Progenitor cell of endocrine pancreas (in vitro differentiated cells): ENCODE results near the gene SLC7A7. TPM values are rescaled to one million over a fixed set of nuclear protein-coding genes. Genes with fewer than 3 reads are reported as not detected.

Experiments
- DNase-seq: peaks from one replicate; pipeline ENCODE4 v3.0.0; 2021; ENCODE audit warnings: low spot score; ENCODE audit not compliant: unreplicated experiment
- H3K27ac Mint-ChIP-seq: 2 replicates; pipeline ENCODE4 v1.8.0; 2021; ENCODE audit warnings: mild to moderate bottlenecking, moderate library complexity, mixed read lengths
- H3K27me3 Mint-ChIP-seq: 2 replicates; pipeline ENCODE4 v1.8.0; 2021; ENCODE audit warnings: mixed read lengths
- H3K36me3 Mint-ChIP-seq: 2 replicates; pipeline ENCODE4 v1.8.0; 2022; ENCODE audit warnings: mixed read lengths; ENCODE audit not compliant: insufficient read depth
- H3K4me1 Mint-ChIP-seq: 2 replicates; pipeline ENCODE4 v1.8.0; 2021; ENCODE audit warnings: low read depth, mixed read lengths
- H3K4me3 Mint-ChIP-seq: 2 replicates; pipeline ENCODE4 v1.8.0; 2021; ENCODE audit warnings: low read depth, mild to moderate bottlenecking, moderate library complexity, mixed read lengths
- H3K9me3 Mint-ChIP-seq: 2 replicates; pipeline ENCODE4 v1.8.0; 2021; ENCODE audit warnings: low read depth, mixed read lengths
- CTCF ChIP-seq: fragments of 200-600 bp; sonication (generic); IDR thresholded peaks from one replicate; pipeline ENCODE4 v1.5.0; 2021; ENCODE audit warnings: antibody characterized with exemption, mild to moderate bottlenecking; ENCODE audit not compliant: unreplicated experiment
- total RNA-seq: library from RNA; stranded (reverse); gene quantifications from 2 replicates; pipeline ENCODE4 v1.2.1, GENCODE V29; 2021

Gene SLC7A7
- total RNA-seq, 1 donor from 2014 or later = 6.7 TPM

DNA sequence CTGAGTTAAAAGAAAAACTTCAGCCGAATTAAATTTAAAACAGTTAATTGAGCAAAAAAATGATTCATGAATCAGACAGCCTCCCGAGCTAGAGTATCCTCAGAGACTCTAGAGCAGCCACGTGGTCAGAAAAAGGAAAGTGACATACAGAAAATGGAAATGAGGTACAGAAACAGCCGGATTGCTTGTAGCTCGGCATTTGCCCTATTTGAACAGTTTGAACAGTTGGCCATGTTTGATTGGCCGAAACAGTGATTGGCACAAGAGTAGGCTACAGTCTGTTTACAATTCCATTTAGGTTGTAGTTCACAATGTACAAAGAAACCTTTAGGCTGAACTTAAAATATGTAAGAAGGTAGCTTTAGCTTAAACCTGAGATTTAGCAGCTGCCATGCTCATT is 61.6 kb downstream of the SLC7A7 start:
- no peak overlapping the region for H3K27ac Mint-ChIP-seq
- H3K4me1 Mint-ChIP-seq = peaks cover 11% of the 10 kb centered on the region
- no peak for TF ChIP-seq CTCF
- H3K27me3 Mint-ChIP-seq = no peaks in the 10 kb centered on the region
- H3K4me3 Mint-ChIP-seq = no peak overlapping the region
- H3K36me3 Mint-ChIP-seq = no peaks in the 10 kb centered on the region
- H3K9me3 Mint-ChIP-seq = no peaks in the 10 kb centered on the region
- DNase-seq = no peak

DNA sequence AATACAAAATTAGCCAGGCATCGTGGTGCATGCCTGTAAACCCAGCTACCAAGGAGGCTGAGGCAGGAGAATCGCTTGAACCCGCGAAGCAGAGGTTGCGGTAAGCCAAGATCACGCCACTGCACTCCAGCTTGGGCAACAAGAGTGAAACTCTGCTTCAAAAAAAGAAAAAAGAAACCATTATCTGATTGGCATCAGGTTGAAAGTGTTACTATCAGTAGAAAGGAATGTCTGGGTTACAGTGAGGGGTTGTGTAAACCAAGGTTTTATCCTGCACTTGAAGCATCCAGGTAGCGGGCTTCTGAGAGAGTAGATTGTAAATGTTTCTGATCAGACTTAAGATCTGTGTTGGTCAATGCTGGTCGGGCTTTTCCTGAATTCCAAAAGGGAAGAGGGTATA is 62.8 kb downstream of the SLC7A7 start:
- Mint-ChIP-seq H3K9me3 (no peaks in the 10 kb centered on the region), H3K4me1 (peaks cover 12% of the 10 kb centered on the region), H3K4me3 (no peak overlapping the region), H3K27me3 (no peaks in the 10 kb centered on the region), H3K36me3 (no peaks in the 10 kb centered on the region), H3K27ac (no peak overlapping the region)
- DNase-seq = no peak
- TF ChIP-seq CTCF = no peak

DNA sequence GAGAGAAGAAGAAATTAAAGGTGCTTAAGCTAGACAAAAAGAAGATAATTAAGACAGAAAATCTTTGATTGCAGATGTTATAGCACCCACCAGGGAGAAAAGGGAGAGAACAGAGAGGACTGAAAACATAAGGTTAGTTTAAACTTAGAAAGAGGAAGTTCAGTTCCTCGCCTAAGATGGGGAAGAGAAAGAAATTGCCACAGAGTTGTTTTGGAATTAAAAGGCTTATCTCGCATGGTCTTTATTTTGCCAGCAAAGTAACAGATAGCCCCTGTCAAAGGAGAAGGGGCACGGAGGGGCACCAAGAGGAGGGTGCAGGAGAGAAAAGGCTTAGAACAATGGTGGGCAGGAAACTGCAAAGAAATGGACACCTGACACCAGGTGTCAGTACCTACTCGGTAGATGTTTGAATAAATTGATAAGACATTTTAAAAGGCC is 66.6 kb downstream of the SLC7A7 start:
- no peaks in the 10 kb centered on the region for H3K27me3 Mint-ChIP-seq
- H3K4me3 Mint-ChIP-seq = no peak overlapping the region
- no peak for DNase-seq
- peaks cover 12% of the 10 kb centered on the region for H3K4me1 Mint-ChIP-seq
- no peak for TF ChIP-seq CTCF
- no peaks in the 10 kb centered on the region for H3K36me3 Mint-ChIP-seq
- H3K27ac Mint-ChIP-seq = no peak overlapping the region
- H3K9me3 Mint-ChIP-seq = no peaks in the 10 kb centered on the region

DNA sequence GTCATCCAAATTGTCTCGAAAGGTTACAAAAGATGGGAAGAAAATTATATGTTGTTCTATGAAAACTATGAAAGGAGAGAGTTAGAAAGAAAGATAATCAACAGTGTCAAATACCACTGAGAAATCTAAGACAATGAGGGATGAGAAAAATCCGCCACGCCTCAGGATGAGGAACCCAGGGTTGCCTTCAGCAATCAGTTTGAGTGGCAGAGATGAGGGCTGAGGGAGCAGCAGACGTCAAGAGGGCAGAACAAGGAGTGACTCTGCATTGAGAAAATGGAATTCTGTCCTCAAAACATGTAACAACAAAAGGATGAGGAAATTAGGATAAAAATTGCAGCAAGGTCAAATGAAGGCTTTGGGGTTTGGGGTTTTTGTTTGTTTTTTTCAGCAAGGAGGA is 67.0 kb downstream of the SLC7A7 start:
- H3K4me1 Mint-ChIP-seq = peaks cover 12% of the 10 kb centered on the region
- no peak for TF ChIP-seq CTCF
- no peaks in the 10 kb centered on the region for H3K36me3 Mint-ChIP-seq

DNA sequence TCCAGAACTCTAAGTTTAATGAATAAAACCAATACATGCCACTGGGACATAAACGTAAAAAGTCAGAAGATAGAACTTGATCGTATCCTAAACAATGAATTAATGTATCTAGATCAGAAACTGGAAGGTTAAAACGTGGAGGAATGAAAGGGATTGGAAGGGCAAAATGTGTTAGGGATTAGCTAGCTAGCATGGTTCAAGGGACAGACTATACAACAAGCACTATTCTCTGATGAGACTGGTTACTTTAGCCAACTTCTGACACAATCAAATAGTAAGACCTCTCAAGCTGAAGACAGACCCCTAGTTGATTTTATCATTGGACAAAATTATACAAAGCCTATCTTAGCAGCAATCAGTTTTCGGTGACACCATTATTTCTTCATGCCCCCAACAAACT is 67.5 kb downstream of the SLC7A7 start:
- Mint-ChIP-seq H3K9me3 (no peaks in the 10 kb centered on the region), H3K27ac (no peak overlapping the region), H3K27me3 (no peaks in the 10 kb centered on the region), H3K4me3 (no peak overlapping the region), H3K36me3 (no peaks in the 10 kb centered on the region), H3K4me1 (peaks cover 12% of the 10 kb centered on the region)
- no peak for DNase-seq
- no peak for TF ChIP-seq CTCF

More for the DNA sequence above, 67.0 kb downstream of the SLC7A7 start:
- DNase-seq = no peak
- H3K27ac Mint-ChIP-seq = peak overlapping the region; percentile 1
- no peaks in the 10 kb centered on the region for H3K9me3 Mint-ChIP-seq
- no peaks in the 10 kb centered on the region for H3K27me3 Mint-ChIP-seq
- no peak overlapping the region for H3K4me3 Mint-ChIP-seq
